Activated CD4-positive, alpha-beta T cell treated with anti-CD3 and anti-CD28 coated beads, Interleukin-2, amount 50 U/mL, for 24 hours (primary cell): Measurements from ENCODE around the gene F2R.
"Not testable (repeated sequence)": the region's sequence is repeated elsewhere in the genome, so short reads cannot be mapped to it uniquely, and the experiment has no call there.

Source experiments
- DNase-seq, 2 donors: peaks; one replicate each; pipeline ENCODE4 v3.0.0-alpha.2; 2020; ENCODE audit warnings: low read depth in 1 of 2, low spot score in 1 of 2

Gene F2R

DNA sequence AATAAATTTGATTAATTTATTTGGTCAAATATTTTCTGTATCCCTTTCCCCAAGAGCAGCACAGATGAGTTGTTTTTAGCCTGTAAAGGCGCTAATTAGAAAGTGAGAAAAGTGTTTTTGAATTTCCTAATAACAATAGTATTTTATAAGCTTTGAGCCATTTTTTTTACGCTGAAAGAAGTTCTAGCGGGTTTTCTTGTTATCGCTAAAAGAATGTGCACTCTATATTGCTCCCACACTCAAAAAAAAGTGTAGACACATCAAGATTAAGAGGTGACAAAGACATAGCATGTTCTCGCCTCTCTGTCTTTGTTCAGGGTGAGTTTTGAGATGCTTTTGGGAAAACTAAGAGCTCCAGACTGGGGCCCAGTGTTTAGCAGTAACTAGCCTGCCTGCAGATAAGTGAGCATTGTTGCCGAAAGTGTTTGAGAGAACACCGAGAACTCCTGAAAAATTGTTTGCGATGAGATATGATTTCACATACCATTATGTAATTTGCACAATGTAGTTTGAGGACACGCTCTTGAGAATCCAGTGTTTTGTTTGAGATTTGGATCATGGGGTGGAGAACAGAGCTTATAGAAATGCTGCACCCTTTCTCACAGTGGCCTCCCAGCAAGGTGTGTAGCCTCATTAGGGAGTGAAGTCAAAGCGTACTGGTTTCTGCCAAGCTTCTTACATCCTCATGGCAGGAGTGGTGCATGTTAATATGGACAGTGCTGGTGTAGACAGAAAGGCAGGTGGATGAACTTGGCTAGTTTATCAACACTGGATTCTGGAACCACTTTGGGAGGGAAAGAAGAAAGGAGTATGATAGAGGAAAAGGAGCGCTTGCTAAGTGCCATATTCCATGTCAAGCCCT, 1.5 kb downstream of the F2R start:
- no peak for DNase-seq

DNA sequence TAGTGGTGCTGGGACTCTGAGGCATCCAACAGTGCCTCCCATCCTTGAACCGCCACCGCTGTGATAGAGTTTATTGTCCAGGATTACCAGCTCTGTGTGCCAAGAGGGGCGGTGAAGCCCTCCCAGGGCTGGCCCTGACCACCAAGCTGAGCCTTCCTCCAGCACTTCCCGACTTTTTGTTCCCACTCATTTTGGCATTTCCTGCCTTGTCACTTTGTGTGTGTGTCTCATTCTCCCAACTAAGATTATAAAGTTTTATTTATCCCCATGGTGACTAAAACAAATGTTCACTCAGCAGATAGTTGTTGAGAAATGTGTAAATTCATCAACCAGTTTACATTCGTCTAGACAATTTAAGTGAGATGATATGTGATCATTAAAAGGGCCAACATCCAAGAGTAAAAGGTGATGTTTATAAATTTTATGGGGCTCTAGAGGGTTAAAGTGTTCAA, 2.5 kb downstream of the F2R start:
- no peak for DNase-seq

DNA sequence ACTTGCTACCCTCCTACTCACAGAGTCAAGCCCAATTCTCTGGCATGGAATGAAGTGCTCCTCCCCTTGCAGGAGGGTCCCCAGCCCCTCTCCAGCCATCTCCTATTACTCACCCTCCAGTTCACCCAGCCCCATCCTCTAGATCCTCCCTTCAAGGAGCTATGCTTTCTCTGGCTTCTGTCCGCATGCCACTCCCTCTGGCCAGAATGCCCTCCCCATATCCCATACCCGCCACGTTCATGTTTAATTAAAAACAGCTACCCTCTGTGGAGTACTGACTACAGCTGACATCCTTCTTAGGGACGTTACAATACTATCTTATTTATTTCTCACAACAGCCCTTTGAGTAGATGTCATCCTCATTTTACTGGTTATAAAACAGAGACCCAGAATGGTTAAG, 3.0 kb downstream of the F2R start:
- no peak for DNase-seq

DNA sequence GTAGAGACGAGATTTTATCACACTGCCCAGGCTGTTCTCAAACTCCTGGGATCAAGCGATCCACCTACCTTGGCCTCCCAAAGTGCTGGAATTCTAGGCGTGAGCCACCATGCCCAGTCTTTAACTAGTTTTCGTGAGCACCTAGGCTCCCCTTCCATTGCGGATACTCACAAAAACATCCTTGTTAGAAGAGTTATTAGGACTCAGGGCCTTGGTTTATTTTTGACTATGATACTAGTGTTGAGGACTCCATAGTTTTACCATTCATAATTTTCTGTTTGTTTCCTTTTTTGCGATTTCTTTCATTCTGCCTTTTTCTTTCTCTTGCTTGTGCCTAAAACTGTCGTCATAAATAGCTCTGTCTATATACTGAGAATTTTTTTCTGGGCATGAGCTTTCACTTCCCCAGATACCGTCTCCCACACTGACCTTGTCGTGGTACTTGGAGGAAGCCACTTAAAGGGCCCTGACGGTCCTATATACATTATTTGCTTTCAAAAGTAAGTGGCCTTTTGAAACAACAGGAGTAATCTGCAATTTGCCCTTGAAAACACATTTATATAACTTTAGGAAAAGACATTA, 5.2 kb downstream of the F2R start:
- no peak for DNase-seq

DNA sequence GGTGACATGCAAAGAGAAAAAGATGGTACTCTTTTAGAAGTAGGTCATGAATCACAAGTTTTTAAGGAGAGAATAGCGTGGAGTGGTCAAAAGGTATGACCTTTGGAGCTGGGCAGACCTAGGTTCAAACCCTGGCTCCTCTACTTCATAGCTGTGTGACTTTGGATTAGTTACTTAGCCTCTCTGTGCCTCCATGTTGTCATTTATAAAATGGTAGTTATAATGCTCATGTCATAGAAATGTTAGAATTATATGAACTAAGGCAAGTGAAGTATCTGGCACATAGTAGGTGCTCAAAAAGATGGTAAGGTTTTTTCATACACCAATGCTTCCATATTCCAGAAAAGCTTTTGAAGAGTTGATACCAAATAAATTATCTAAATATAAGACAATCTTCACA, 7.3 kb downstream of the F2R start:
- DNase-seq, result no peak

DNA sequence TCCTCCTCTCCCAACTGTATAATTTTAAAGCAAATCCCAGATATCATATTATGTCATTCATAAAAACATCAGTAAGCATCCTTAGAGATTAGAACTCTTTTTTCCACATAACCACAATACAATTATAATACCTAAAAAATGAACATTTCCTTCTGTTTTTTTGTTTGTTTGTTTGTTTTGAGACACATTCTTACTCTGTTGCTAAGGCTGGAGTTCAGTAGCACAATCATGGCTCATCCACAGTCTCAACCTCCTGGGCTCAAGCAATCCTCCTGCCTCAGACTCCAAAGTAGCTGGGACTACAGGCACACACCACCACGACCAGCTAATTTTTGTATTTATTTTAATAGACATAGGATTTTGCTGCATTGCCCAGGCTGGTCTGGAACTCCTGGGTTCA, 8.0 kb downstream of the F2R start:
- DNase-seq, result no peak

DNA sequence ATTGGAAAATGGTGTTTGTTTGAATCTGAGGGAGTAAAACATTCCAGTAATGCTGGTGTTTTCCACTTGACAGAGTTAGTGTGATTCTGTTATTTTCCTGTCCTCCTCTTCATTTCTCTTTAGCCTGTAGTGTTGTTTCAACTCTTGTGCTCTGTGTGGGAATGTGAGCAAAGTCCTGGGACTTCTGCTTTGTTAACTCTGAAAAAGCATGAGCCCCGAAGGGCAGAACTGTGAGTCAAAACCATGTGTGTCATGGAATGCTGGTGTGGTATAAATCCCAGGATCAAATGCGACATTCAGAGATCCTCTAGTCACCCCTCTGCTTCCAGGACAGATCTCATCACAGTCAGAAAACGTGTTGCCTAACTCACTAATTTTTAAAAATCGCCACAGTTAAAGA, 8.9 kb downstream of the F2R start:
- no peak for DNase-seq

DNA sequence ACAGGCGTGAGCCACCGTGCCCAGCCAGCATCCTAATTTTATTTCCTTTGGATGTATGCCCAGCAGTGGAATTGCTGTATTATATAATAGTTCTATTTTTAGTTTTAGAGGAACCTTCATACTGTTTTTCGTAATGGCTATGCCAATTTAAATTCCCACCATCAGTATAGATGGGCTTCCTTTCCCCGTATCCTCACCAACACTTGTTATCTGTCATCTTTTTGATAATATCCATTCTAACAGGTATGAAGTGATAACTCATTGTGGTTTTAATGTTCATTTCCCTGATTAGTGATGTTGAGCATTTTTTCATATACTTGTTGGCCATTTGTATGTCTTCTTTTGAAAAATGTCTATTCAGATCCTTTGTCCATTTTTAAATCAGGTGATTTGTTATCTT, 13.0 kb downstream of the F2R start:
- DNase-seq, result no peak

DNA sequence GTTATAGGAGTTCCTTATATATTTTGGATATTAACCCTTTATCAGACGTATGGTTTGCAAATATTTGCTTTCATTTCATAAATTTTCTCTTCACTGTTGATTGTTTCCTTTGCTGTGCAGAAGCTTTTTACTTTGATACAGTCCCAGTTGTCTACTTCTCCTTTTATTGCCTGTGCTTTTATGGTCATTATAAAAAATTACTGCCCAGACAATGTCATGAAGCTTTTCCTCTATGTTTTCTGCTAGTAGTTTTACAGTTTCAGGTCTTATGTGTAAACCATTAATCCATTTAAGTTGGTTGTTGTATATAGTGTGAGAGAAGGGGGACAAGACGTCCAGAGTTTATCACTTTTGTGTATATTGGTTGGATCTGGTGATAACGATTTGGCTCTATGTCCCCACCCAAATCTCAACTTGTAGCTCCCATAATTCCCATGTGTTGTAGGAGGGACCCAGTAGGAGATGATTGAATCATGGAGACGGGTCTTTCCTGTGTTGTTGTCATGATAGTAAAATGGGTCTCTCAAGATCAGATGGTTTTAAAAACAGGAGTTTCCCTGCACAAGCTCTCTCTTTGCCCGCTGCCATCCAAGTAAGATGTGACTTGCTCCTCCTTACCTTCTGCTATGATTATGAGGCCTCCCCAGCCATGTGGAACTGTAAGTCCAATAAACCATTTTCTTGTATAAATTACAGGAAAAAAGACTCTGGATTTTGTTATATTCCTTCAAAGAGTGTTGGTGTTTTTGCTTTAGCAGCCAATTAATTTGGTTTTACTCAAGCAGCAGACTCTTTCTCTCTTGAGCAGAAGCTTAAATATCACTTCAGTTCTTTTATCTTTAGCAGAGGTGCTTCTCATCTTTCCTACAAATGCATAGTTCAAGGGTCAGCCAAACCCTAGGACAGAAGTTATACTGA, 13.7 kb downstream of the F2R start:
- no peak for DNase-seq

DNA sequence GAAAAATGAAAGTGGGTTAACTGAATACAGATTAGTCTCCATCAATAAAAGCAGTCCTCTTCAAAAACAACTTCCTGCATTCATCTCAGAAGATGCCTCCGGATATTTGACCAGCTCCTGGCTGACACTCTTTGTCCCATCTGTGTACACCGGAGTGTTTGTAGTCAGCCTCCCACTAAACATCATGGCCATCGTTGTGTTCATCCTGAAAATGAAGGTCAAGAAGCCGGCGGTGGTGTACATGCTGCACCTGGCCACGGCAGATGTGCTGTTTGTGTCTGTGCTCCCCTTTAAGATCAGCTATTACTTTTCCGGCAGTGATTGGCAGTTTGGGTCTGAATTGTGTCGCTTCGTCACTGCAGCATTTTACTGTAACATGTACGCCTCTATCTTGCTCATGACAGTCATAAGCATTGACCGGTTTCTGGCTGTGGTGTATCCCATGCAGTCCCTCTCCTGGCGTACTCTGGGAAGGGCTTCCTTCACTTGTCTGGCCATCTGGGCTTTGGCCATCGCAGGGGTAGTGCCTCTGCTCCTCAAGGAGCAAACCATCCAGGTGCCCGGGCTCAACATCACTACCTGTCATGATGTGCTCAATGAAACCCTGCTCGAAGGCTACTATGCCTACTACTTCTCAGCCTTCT, 16.6 kb downstream of the F2R start:
- no peak for DNase-seq

DNA sequence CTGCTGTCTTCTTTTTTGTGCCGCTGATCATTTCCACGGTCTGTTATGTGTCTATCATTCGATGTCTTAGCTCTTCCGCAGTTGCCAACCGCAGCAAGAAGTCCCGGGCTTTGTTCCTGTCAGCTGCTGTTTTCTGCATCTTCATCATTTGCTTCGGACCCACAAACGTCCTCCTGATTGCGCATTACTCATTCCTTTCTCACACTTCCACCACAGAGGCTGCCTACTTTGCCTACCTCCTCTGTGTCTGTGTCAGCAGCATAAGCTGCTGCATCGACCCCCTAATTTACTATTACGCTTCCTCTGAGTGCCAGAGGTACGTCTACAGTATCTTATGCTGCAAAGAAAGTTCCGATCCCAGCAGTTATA, 17.1 kb downstream of the F2R start:
- DNase-seq, result no peak

DNA sequence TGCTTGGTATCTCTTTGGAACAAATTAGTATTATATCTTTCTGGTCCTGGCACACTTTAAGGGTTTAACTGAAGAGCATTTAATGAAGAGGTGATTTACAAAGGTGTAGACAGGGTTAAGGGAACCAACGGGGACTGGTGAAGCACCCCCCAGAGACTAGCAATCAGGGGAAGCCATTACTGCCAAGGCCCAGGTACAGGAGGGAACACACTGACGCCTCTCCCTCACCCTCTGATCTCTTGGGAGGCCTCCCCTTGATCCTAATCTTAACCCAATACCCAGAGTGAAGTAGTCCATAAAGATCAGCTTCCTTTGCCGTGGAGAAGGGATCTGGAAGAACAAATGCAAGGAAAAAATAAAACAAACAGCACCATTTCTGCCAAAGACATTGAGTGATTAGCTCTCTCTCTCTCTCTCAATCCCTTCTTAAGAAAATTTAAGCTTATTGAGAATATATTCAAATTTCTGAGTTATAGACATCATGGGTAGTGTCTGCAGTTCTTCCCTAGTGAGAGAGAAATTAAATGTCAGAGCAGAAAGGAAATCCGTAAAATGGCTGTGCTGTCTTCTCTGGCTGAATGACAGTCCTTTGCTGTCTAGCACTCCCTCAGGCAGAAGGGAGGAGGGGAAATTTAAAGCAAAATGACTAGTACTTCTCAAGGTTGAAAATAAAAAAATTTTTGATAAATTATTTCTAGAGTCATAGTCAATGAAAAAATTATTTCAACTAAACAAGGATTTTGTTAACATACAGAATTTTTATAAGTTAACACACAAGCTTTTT, 20.0 kb downstream of the F2R start:
- no peak for DNase-seq

DNA sequence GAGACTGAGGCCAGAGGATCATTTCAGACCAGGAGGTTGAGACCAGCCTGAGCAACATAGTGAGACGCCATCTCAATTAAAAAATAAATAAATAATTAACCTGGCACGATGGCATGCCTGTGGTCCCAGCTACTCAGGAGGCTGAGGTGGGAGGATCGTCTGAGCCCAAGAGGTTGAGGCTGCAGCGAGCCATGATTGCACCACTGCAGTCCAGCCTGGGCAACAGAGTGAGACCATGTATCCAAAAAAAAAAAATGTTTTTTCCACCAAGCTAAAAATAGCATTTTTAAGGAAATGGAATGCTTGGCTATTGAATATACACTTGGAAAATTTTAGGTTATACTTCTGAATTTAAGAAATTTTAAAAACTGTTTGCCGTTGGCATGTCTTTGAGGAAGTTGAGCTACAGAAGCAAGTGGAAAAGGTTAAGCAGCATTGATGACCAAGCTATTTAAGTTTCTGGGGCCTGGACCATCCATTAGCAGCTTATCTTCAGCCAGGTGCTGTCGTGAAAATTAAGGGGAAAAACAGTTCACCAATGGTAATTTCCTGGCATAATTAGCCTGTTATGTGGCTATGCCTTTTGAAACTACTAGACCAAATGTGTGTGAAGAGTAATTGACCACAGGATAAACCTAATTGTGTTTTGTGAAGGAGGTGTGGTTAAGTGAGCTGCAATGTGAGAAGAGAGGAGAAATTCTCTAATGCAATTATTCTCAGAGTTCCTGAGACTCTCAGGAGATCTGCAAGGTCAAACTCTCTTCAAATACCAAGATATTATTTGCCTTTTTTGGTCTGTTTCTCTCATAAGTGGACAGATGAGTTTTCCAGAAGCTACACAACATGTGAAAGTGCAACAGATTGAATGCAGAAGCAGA, 21.0 kb downstream of the F2R start:
- no peak for DNase-seq

DNA sequence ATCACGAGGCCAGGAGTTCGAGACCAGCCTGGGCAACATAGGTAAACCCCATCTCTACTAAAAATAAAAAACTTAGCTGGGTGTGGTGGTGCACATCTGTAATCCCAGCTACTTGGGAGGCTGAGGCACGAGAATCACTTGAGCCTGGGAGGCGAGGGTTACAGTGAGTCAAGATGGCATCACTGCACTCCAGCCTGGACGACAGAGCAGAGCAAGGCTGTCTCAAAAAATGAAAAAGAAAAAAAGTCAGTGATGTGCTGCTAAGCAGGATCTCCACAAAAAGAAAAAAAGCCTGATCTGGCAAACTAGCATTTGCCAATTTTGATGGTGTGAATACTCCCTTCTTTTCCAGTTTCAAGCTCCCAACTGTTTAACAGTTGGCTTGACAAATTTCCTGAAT, 21.9 kb downstream of the F2R start:
- no peak for DNase-seq

DNA sequence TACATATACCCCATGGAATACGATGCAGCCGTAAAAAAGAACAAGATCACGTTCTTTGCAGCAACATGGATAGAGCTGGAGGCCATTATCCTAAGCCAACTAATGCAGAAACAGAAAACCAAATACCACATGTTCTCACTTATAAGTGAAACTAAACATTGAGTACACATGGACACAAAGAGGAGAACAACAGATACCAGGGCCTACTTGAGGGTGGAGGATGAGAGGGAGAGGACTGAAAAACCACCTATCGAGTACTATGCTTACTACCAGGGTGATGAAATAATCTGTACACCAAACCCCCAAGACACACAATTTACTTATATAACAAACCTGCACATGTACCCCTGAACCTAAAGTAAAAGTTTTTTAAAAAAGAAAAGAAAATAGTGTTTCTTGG, 25.6 kb downstream of the F2R start:
- DNase-seq, result not testable (repeated sequence)

DNA sequence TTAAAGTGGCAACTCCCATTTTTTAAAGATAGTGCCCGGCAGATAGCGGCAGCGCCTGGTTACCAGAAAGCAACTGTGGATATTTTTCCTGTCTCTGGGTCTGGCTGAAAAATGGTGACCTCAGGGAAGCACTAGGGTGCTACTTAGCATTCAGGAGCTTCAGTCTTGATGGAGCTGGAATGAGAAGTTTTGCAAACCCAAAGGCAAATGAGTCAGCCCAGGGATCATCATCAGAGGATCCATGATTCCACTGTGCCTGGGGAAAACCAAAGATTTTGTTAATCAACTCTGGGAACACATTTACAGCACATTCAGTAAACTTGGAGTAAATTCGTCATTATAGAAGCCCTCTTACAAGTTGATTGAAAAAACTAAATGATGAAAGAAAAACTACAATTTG, 26.7 kb downstream of the F2R start:
- DNase-seq, result no peak

DNA sequence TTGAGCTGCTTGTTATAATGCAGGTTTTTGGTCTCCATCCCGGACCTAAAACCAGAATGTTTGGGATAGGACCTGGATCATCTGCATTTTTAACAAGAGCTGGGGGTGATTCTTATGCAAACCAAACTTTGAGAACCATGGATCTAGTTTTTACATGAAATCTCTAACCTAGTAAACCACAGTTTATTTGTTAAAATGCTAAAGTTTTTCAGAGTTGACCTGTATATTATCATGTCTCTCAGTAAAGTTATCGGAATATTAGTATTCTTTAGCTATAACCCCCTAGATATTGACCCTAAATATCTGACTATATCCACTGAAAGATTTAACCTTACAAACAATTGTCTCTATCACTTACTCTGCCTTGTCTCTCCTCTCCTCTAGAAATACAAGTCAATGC, 28.7 kb downstream of the F2R start:
- DNase-seq, result no peak

DNA sequence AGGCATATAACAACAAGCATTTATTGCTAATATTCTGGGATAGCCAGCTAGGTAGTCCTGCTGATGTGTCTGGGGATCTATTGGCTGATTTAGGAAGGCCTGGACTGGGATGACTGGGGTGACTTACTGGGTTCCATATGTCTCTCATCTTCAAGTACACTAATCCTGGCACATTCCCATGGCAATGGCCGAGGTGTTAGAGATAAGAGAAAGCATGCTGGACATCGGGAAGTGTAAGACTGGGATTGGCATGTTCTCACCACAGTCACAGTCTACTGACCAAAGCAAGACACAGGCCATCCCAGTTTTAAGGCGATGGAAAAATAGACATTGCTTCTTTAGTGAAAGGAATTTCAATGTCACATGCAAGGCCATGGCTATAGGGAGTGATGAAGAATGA, 29.7 kb downstream of the F2R start:
- no peak for DNase-seq

DNA sequence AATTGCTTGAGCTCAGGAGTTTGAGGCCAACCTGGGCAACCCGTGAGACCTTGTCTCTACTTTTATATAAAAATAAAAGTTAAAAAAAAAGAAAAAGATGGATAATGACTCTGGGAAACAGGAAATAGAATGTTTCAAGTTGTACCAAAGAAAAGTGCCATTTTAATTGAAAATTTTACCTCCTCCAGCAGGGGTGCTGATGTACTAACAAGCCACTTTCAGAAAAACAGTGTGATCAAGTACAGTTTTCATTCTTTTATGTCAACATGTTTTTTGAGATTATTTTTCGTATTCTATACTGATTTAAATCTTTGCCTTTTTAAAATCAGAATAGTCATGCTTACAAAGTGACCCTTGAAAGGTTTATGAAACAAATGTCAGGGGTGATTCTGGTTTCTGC, 30.8 kb downstream of the F2R start:
- DNase-seq, result no peak

DNA sequence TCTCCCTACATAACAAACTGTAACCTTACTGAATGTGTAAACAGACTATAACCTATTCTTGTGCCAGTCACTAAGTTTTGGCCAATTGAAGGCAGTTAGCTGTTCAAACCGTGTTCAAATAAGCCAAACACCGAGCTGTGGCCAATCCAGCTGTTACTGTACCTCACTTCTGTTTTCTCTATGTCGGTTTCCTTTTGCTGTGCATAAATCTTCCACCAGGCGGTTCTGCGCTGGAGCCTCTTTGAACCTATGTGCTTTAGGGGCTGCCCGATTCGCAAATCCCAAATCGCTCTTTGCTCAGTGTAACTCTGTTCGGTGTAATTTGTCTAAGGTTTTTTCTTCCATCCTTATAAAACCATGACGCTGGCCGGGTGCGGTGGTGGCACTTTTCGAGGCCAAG, 31.8 kb downstream of the F2R start:
- no peak for DNase-seq
